H9 (cell line): ENCODE measurements around the gene GNL1. TPM values are rescaled to one million over a fixed set of nuclear protein-coding genes. Genes with fewer than 3 reads are reported as not detected.
A peak's percentile ranks its signal among the peaks of the same experiment; 100 is the strongest.

Experiments used
- DNase-seq: peaks from one replicate; pipeline ENCODE4 v3.0.0-alpha.2; 2017
- H2AFZ ChIP-seq: one replicate; pipeline ENCODE4 v1.6.1; 2013; ENCODE audit warnings: mild to moderate bottlenecking, low read length, control low read depth, moderate library complexity
- H2AK5ac ChIP-seq: 2 replicates; pipeline ENCODE4 v1.6.1; 2013; ENCODE audit warnings: low read length, control low read depth, mixed read lengths; ENCODE audit not compliant: insufficient read length
- H2BK120ac ChIP-seq: one replicate; pipeline ENCODE4 v1.6.1; 2013; ENCODE audit warnings: low read depth, mild to moderate bottlenecking, low read length, control low read depth, inconsistent platforms; ENCODE audit not compliant: poor library complexity, severe bottlenecking
- H2BK12ac ChIP-seq: 2 replicates; pipeline ENCODE4 v1.6.1; 2013; ENCODE audit warnings: low read length, control low read depth, mixed read lengths, low read depth; ENCODE audit not compliant: insufficient read length
- H2BK15ac ChIP-seq: 2 replicates; pipeline ENCODE4 v1.6.1; 2013; ENCODE audit warnings: low read depth, low read length, control low read depth
- H2BK20ac ChIP-seq: one replicate; pipeline ENCODE4 v1.6.1; 2013; ENCODE audit warnings: low read depth, mild to moderate bottlenecking, low read length, control low read depth, inconsistent platforms; ENCODE audit not compliant: poor library complexity, severe bottlenecking
- H2BK5ac ChIP-seq: 2 replicates; pipeline ENCODE4 v1.6.1; 2013; ENCODE audit warnings: low read length, control low read depth, mixed read lengths; ENCODE audit not compliant: insufficient read length
- H3K14ac ChIP-seq: 2 replicates; pipeline ENCODE4 v1.6.1; 2013; ENCODE audit warnings: low read length, control low read depth; ENCODE audit not compliant: insufficient read depth
- H3K18ac ChIP-seq: 2 replicates; pipeline ENCODE4 v1.6.1; 2013; ENCODE audit warnings: low read depth, mild to moderate bottlenecking, mixed read lengths, low read length, control low read depth; ENCODE audit not compliant: insufficient read length
- H3K23ac ChIP-seq: 2 replicates; pipeline ENCODE4 v1.6.1; 2013; ENCODE audit warnings: low read length, control low read depth, mixed read lengths, low read depth; ENCODE audit not compliant: insufficient read length
- H3K23me2 ChIP-seq: 2 replicates; pipeline ENCODE4 v1.6.1; 2013; ENCODE audit warnings: low read depth, mild to moderate bottlenecking, mixed read lengths, low read length, control low read depth; ENCODE audit not compliant: insufficient read length, poor library complexity, severe bottlenecking
- H3K27ac ChIP-seq: 2 replicates; pipeline ENCODE4 v1.5.1; 2013; ENCODE audit warnings: low read length, control low read depth, mixed read lengths, low read depth; ENCODE audit not compliant: insufficient read length
- H3K27me3 ChIP-seq: 2 replicates; pipeline ENCODE4 v1.6.1; 2013; ENCODE audit warnings: low read length, control low read depth, inconsistent platforms; ENCODE audit not compliant: insufficient read depth
- H3K4ac ChIP-seq: 2 replicates; pipeline ENCODE4 v1.6.1; 2013; ENCODE audit warnings: low read depth, mild to moderate bottlenecking, control low read depth, inconsistent platforms, low read length, moderate library complexity
- H3K4me1 ChIP-seq: 2 replicates; pipeline ENCODE4 v1.6.1; 2013; ENCODE audit warnings: low read length, control low read depth, inconsistent platforms; ENCODE audit not compliant: insufficient read depth
- H3K4me2 ChIP-seq: 2 replicates; pipeline ENCODE4 v1.6.1; 2013; ENCODE audit warnings: low read length, control low read depth, mixed read lengths; ENCODE audit not compliant: insufficient read length, insufficient read depth
- H3K56ac ChIP-seq: 2 replicates; pipeline ENCODE4 v1.6.1; 2013; ENCODE audit warnings: low read depth, mild to moderate bottlenecking, mixed read lengths, low read length, control low read depth; ENCODE audit not compliant: insufficient read length
- H3K79me1 ChIP-seq: 2 replicates; pipeline ENCODE4 v1.6.1; 2013; ENCODE audit warnings: low read depth, mild to moderate bottlenecking, moderate library complexity, low read length, control low read depth, inconsistent platforms; ENCODE audit not compliant: insufficient read depth, poor library complexity, severe bottlenecking
- H3K79me2 ChIP-seq: 2 replicates; pipeline ENCODE4 v1.6.1; 2013; ENCODE audit warnings: low read length, control low read depth, inconsistent platforms; ENCODE audit not compliant: insufficient read depth
- H3K9ac ChIP-seq: 2 replicates; pipeline ENCODE4 v1.6.1; 2013; ENCODE audit warnings: low read length, control low read depth, mixed read lengths; ENCODE audit not compliant: insufficient read length; ENCODE audit errors: extremely low read depth
- H3K9me3 ChIP-seq: one replicate; pipeline ENCODE4 v1.6.1; 2013; ENCODE audit warnings: low read depth, low read length, inconsistent platforms; ENCODE audit not compliant: control insufficient read depth
- H3T11ph ChIP-seq: one replicate; pipeline ENCODE4 v1.6.1; 2013; ENCODE audit warnings: mild to moderate bottlenecking, low read length, control low read depth, inconsistent platforms
- H4K20me1 ChIP-seq: one replicate; pipeline ENCODE4 v1.6.1; 2013; ENCODE audit not compliant: control insufficient read depth, insufficient read length, insufficient read depth
- H4K5ac ChIP-seq: 2 replicates; pipeline ENCODE4 v1.6.1; 2013; ENCODE audit warnings: low read depth, mild to moderate bottlenecking, mixed read lengths, low read length, control low read depth; ENCODE audit not compliant: insufficient read length
- H4K8ac ChIP-seq: replicated peaks from 2 replicates; pipeline ENCODE4 v1.6.1; 2013; ENCODE audit warnings: low read length, control low read depth, mixed read lengths, low read depth; ENCODE audit not compliant: insufficient read length
- H4K91ac ChIP-seq: 2 replicates; pipeline ENCODE4 v1.6.1; 2013; ENCODE audit warnings: low read depth, mild to moderate bottlenecking, moderate library complexity, mixed read lengths, low read length, control low read depth; ENCODE audit not compliant: insufficient read length
- H3K27ac Mint-ChIP-seq, 3 experiments: 2 replicates in 2 of 3; 3 replicates in 1 of 3; pipeline ENCODE4 v1.8.0; 2020 to 2021; ENCODE audit warnings: mixed read lengths in 3 of 3, mild to moderate bottlenecking in 1 of 3, moderate library complexity in 1 of 3
- H3K27me3 Mint-ChIP-seq: 2 replicates; pipeline ENCODE4 v1.8.0; 2021; ENCODE audit warnings: low read depth, mild to moderate bottlenecking, moderate library complexity, mixed read lengths
- H3K36me3 Mint-ChIP-seq, 3 experiments: 2 replicates in 2 of 3; 3 replicates in 1 of 3; pipeline ENCODE4 v1.8.0; 2020 to 2021; ENCODE audit warnings: low read depth in 3 of 3, mixed read lengths in 3 of 3; ENCODE audit not compliant: insufficient read depth in 1 of 3
- H3K4me1 Mint-ChIP-seq, 2 experiments: 2 replicates each; pipeline ENCODE4 v1.8.0; 2020; ENCODE audit warnings: mixed read lengths in 2 of 2
- H3K4me3 Mint-ChIP-seq, 2 experiments: 2 replicates in 1 of 2; 3 replicates in 1 of 2; pipeline ENCODE4 v1.8.0; 2020 to 2021; ENCODE audit warnings: mild to moderate bottlenecking in 2 of 2, mixed read lengths in 2 of 2, moderate library complexity in 1 of 2
- H3K9me3 Mint-ChIP-seq, 2 experiments: 2 replicates in 1 of 2; 3 replicates in 1 of 2; pipeline ENCODE4 v1.8.0; 2020; ENCODE audit warnings: mild to moderate bottlenecking in 2 of 2, mixed read lengths in 2 of 2, moderate library complexity in 1 of 2
- WGBS: extraction: QIAGEN DNeasy Blood & Tissue Kit; methylation state at CpG from one replicate; pipeline ENCODE4 v1.1.7; 2013; ENCODE audit warnings: missing lambda C conversion rate, low lambda C conversion rate, mixed read lengths; ENCODE audit not compliant: insufficient read length; ENCODE audit errors: extremely low coverage; 5-methylcytosine and 5-hydroxymethylcytosine counted together
- total RNA-seq: library from RNA; stranded (reverse); gene quantifications from 2 replicates; pipeline ENCODE4 v1.2.1, GENCODE V29; 2021
- TF ChIP-seq, protein P1 (sequence below): fragments of 200-600 bp; sonication (generic); conservative IDR thresholded peaks from 3 replicates; pipeline ENCODE4 v1.8.0; 2021; ENCODE audit warnings: antibody characterized with exemption, mild to moderate bottlenecking

GNL1 gene
- total RNA-seq, 1 experiment from 2014 or later, result 83.5 TPM

DNA sequence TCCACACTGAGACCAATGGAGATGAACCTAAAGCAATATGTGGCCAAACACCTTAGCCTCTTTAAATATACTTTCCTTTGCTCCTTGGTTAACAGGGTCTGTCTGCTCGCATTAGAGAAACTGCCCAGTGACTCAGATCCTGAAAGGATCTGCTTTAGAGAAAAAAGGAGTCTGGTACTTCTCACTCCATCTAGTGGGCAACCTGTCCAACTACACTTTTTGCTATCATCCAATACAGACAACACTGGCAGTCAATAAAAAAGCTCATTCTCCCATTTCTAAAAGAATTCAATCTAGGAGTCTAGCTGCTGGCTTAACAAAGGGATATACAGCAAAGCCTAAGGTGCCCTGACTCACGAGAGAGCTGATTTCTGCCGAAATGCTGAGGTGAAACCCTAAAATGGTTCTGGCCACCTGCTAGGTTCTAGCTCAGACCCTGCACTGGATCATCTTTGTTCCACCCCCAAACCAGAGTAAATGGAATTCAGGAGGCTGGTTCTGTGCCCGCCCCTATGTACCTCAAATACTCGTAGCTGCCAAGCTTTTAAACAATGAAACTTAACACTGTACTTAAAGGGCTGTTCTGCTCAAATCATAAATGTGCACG is 11.5 kb downstream of the GNL1 start:
- Histone ChIP-seq H2BK120ac (no peak overlapping the region), H3K4ac (no peak overlapping the region), H3K23me2 (no peaks in the 10 kb centered on the region), H4K8ac (no peak overlapping the region), H2BK5ac (no peak overlapping the region), H2BK15ac (no peak overlapping the region), H3K56ac (no peak overlapping the region), H3K9me3 (no peaks in the 10 kb centered on the region), H4K5ac (no peak overlapping the region), H3K23ac (no peak overlapping the region), H3K14ac (no peak overlapping the region), H3K27me3 (no peaks in the 10 kb centered on the region), H3K79me2 (no peaks in the 10 kb centered on the region), H3K79me1 (no peaks in the 10 kb centered on the region), H3K4me1 (0 out of 2 replicates have a peak, but pooled peaks cover 3% of the 10 kb centered on the region), H2AFZ (no peak overlapping the region), H3T11ph (no peak overlapping the region), H4K20me1 (no peaks in the 10 kb centered on the region), H3K27ac (no peak overlapping the region), H2BK20ac (no peak overlapping the region), H2BK12ac (no peak overlapping the region), H3K9ac (no peak overlapping the region), H3K18ac (no peak overlapping the region), H4K91ac (no peak overlapping the region), H3K4me2 (no peak overlapping the region), H2AK5ac (no peak overlapping the region)
- Mint-ChIP-seq H3K27ac (no peak overlapping the region; a peak in 1 of 7 replicates), H3K9me3 (no peaks in the 10 kb centered on the region; a peak in 1 of 5 replicates), H3K4me1 (peaks cover 10% of the 10 kb centered on the region in 2 experiments), H3K4me3 (no peak overlapping the region), H3K27me3 (no peaks in the 10 kb centered on the region; the same call in 1 of the 2 replicates), H3K36me3 (peaks cover 7 to 40% (median 26%) of the 10 kb centered on the region in 3 experiments; a peak in 5 of 7 replicates)
- TF ChIP-seq, protein P1, sequence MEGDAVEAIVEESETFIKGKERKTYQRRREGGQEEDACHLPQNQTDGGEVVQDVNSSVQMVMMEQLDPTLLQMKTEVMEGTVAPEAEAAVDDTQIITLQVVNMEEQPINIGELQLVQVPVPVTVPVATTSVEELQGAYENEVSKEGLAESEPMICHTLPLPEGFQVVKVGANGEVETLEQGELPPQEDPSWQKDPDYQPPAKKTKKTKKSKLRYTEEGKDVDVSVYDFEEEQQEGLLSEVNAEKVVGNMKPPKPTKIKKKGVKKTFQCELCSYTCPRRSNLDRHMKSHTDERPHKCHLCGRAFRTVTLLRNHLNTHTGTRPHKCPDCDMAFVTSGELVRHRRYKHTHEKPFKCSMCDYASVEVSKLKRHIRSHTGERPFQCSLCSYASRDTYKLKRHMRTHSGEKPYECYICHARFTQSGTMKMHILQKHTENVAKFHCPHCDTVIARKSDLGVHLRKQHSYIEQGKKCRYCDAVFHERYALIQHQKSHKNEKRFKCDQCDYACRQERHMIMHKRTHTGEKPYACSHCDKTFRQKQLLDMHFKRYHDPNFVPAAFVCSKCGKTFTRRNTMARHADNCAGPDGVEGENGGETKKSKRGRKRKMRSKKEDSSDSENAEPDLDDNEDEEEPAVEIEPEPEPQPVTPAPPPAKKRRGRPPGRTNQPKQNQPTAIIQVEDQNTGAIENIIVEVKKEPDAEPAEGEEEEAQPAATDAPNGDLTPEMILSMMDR, result peak; percentile 75
- DNase-seq, result no peak
- WGBS, result no CpG with 5 or more reads among the region's 6 CpGs
